ENCODE measurements around the gene ACTMAP. TPM values are rescaled to one million over a fixed set of nuclear protein-coding genes. Genes with fewer than 3 reads are reported as not detected.
A peak's percentile ranks its signal among the peaks of the same experiment; 100 is the strongest.

Gene ACTMAP
- total and polyA plus RNA-seq, 2 of the 13 experiments (the other 11 are each of a cell fraction or from before 2014, with no cell fraction given): 2.2 to 7.9 TPM

DNA sequence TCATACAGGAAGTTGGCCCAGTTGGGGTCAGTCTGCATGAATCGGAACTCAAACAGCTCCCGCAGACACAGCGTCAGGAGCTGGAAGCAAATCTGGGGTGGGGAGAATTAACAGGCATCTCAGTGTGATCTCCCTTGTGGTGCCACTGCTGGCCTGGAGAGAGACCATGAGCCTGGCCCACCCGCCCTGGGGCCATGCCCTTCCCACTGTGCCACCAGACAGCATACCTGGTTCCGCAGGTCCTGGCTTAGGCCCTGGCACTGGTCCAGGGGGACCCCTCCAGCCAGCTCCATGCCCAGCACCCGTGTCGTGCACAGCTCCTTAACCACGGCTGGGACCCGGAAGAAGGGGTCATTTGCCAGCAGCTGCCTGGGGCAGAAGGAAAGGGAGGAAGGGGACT lies 50.2 kb downstream of the ACTMAP start:
- no peaks in the 10 kb centered on the region for H3K27me3 ChIP-seq (ENCODE audit: control insufficient read depth in 1 of 2, insufficient read depth in 2 of 2, low read length in 2 of 2)
- H3K9ac ChIP-seq (ENCODE audit: insufficient read depth, low read depth, low read length): no peak overlapping the region
- POLR2A ChIA-PET: no interaction called here
- no peaks in the 10 kb centered on the region for H3K79me2 ChIP-seq (ENCODE audit: insufficient read depth, low read length)
- H3K4me2 ChIP-seq (ENCODE audit: low read depth, low read length): no peak overlapping the region
- BruUV-seq (replicated peaks): no TSS peak
- H3K36me3 ChIP-seq (replicated peaks in 1 of 2; ENCODE audit: control insufficient read depth in 1 of 2, insufficient read depth in 2 of 2, low read length in 2 of 2): peaks cover 10 to 20% of the 10 kb centered on the region in 2 experiments
- no peak overlapping the region for H3K27ac ChIP-seq (ENCODE audit: extremely low read length, insufficient read depth, low read length)
- intact Hi-C loops (cut with micrococcal nuclease; ENCODE audit: unreplicated experiment) (no loop called here), in situ Hi-C loops (cut with HindIII; ENCODE audit: extremely low pct_ligation_motif_present, low pct_unique_long_range_greater_than_20kb) (loop anchor here (5.0 kb wide), 1 partner anchor 38 kb away; no protein-coding TSS in a partner anchor)
- FAIRE-seq (no peak), DNase-seq (ENCODE audit: low spot score) (no peak), ATAC-seq (no peak)
- H3K9me3 ChIP-seq (ENCODE audit: low read length): no peaks in the 10 kb centered on the region
- 100% methylated on average over 1 of the region's 9 CpGs for WGBS (ENCODE audit: low lambda C conversion rate)
- no peak overlapping the region for H2AFZ ChIP-seq (ENCODE audit: low read length)
- CTCF ChIA-PET (ENCODE audit: low intra/inter-chr PET ratio, low total read pairs): no interaction called here
- TF ChIP-seq AGO2 (optimal IDR thresholded peaks at IDR 0.05; ENCODE audit: low read depth, low read length): peak; percentile 37
- TF ChIP-seq, protein P1, sequence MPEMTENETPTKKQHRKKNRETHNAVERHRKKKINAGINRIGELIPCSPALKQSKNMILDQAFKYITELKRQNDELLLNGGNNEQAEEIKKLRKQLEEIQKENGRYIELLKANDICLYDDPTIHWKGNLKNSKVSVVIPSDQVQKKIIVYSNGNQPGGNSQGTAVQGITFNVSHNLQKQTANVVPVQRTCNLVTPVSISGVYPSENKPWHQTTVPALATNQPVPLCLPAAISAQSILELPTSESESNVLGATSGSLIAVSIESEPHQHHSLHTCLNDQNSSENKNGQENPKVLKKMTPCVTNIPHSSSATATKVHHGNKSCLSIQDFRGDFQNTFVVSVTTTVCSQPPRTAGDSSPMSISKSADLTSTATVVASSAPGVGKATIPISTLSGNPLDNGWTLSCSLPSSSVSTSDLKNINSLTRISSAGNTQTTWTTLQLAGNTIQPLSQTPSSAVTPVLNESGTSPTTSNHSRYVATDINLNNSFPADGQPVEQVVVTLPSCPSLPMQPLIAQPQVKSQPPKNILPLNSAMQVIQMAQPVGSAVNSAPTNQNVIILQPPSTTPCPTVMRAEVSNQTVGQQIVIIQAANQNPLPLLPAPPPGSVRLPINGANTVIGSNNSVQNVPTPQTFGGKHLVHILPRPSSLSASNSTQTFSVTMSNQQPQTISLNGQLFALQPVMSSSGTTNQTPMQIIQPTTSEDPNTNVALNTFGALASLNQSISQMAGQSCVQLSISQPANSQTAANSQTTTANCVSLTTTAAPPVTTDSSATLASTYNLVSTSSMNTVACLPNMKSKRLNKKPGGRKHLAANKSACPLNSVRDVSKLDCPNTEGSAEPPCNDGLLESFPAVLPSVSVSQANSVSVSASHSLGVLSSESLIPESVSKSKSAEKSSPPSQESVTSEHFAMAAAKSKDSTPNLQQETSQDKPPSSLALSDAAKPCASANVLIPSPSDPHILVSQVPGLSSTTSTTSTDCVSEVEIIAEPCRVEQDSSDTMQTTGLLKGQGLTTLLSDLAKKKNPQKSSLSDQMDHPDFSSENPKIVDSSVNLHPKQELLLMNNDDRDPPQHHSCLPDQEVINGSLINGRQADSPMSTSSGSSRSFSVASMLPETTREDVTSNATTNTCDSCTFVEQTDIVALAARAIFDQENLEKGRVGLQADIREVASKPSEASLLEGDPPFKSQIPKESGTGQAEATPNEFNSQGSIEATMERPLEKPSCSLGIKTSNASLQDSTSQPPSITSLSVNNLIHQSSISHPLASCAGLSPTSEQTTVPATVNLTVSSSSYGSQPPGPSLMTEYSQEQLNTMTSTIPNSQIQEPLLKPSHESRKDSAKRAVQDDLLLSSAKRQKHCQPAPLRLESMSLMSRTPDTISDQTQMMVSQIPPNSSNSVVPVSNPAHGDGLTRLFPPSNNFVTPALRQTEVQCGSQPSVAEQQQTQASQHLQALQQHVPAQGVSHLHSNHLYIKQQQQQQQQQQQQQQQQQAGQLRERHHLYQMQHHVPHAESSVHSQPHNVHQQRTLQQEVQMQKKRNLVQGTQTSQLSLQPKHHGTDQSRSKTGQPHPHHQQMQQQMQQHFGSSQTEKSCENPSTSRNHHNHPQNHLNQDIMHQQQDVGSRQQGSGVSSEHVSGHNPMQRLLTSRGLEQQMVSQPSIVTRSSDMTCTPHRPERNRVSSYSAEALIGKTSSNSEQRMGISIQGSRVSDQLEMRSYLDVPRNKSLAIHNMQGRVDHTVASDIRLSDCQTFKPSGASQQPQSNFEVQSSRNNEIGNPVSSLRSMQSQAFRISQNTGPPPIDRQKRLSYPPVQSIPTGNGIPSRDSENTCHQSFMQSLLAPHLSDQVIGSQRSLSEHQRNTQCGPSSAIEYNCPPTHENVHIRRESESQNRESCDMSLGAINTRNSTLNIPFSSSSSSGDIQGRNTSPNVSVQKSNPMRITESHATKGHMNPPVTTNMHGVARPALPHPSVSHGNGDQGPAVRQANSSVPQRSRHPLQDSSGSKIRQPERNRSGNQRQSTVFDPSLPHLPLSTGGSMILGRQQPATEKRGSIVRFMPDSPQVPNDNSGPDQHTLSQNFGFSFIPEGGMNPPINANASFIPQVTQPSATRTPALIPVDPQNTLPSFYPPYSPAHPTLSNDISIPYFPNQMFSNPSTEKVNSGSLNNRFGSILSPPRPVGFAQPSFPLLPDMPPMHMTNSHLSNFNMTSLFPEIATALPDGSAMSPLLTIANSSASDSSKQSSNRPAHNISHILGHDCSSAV (CRISPR knock-in tag; IDR thresholded peaks at IDR 0.05; ENCODE audit: borderline replicate concordance): no peak
- H3K4me1 ChIP-seq (ENCODE audit: insufficient read depth, low read length): peaks cover 7% of the 10 kb centered on the region; the same call in 1 of the 2 replicates
- H4K20me1 ChIP-seq (ENCODE audit: insufficient read depth, low read length): no peaks in the 10 kb centered on the region
- no peak overlapping the region for H3K4me3 ChIP-seq (replicated peaks in 1 of 3; ENCODE audit: insufficient read depth in 1 of 3, low read depth in 2 of 3, low read length in 3 of 3)
